Lower lobe of right lung (tissue), 2 donors: ENCODE data around the gene BCAP29. TPM values are rescaled to one million over a fixed set of nuclear protein-coding genes. Genes with fewer than 3 reads are reported as not detected.
A peak's percentile ranks its signal among the peaks of the same experiment; 100 is the strongest.
"Not testable (repeated sequence)": the region's sequence is repeated elsewhere in the genome, so short reads cannot be mapped to it uniquely, and the experiment has no call there.

ENCODE experiments used
- ATAC-seq, 2 donors: fragments of 200-7000 bp; cut with Tn5 transposase; one replicate each; pipeline ENCODE4 v1.9.1; 2020 to 2022; ENCODE audit warnings: mild to moderate bottlenecking in 2 of 2, moderate library complexity in 2 of 2
- DNase-seq: peaks from one replicate; pipeline ENCODE4 v3.0.0-alpha.2; 2020
- H3K27ac ChIP-seq: fragments of 200-600 bp; one replicate; pipeline ENCODE4 v1.8.0; 2022
- H3K27me3 ChIP-seq: fragments of 200-600 bp; one replicate; pipeline ENCODE4 v1.8.0; 2022; ENCODE audit warnings: low read depth
- H3K36me3 ChIP-seq: fragments of 200-600 bp; one replicate; pipeline ENCODE4 v1.8.0; 2022; ENCODE audit warnings: mild to moderate bottlenecking
- H3K4me1 ChIP-seq: fragments of 200-600 bp; one replicate; pipeline ENCODE4 v1.8.0; 2022
- H3K4me3 ChIP-seq: fragments of 200-600 bp; one replicate; pipeline ENCODE4 v1.8.0; 2022; ENCODE audit warnings: mild to moderate bottlenecking
- H3K9me3 ChIP-seq: fragments of 200-600 bp; one replicate; pipeline ENCODE4 v1.8.0; 2022
- intact Hi-C: fragments of 100-400 bp; cut with DNase I; formaldehyde crosslinking; loops from one replicate; pipeline ENCODE4 v1.11.0; 2022
- long read RNA-seq: library from polyadenylated mRNA; unstranded; transcript quantifications from one replicate; pipeline ENCODE4 v2.0.0, GENCODE V29; 2021
- total RNA-seq: library from RNA; stranded (reverse); fragmentation: NEBNext Ultra II Directional; extraction: Animal tissue kit (Norgen Biotek cat#: 25700); gene quantifications from one replicate; pipeline ENCODE4 v1.2.1, GENCODE V29; 2021
- TF ChIP-seq, protein P1 (sequence below): fragments of 200-600 bp; IDR thresholded peaks from one replicate; pipeline ENCODE4 v1.8.0; 2022; ENCODE audit warnings: antibody characterized with exemption, mild to moderate bottlenecking
- donor health status: DM: no; HTN: yes; CAD: no; lungs with severe emphysema.

Gene BCAP29, protein sequence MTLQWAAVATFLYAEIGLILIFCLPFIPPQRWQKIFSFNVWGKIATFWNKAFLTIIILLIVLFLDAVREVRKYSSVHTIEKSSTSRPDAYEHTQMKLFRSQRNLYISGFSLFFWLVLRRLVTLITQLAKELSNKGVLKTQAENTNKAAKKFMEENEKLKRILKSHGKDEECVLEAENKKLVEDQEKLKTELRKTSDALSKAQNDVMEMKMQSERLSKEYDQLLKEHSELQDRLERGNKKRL
- total RNA-seq = 81.3 TPM
- long read RNA-seq, full-length matches to known transcripts = 64 of 86 reads
- long read RNA-seq, partial matches to known transcripts = 4 of 86 reads
- long read RNA-seq, other reads (novel, unspliced or antisense) = 18 of 86 reads

DNA sequence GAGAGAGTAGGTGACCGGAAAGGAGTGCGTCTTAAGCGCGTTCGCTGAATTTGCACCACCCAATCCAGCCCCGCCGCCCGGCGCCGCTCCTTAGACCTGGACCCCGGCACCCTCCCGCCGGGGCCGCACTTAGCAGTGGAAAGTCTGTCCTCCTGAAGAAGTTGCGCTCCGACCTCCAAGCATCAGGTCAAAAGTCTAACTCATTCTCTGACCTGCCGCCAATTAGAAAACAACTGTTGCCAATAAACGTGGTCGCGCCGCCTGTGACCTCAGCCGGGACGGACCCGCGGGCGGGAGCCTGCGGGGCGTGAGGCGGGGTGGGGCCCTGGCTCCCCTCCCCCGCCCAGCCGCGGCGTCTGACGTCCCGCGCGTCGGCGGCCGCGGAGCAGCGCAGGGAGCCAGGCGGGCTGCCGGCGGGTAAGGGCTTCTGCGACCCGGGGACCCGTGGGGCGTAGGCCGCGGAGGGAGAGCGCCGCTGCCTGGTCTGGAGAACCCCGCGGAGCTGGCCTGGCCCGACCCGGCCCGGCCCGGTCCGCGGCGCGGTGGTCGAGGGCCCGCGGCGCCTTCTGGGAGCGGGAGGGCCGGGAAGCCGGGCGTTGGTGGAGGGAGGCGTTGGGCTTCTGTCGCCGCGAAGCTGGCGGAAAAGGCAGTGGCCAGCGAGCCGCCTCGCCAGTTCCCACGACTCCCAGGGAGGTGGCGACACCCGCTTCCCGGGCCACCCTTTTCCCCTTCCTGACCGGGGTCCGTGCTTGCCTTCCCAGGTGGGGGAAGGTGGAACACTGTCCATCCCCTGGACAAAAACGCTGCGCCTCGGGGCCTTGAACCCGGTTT is at the start of gene BCAP29:
TSS of gene BCAP29 (plus strand) at position 362 of the 831 bp plus-strand sequence. CDS start 527 bp downstream, outside the sequence.
- no peaks in the 10 kb centered on the region for H3K9me3 ChIP-seq
- peak; percentile 98 for ATAC-seq
- H3K4me1 ChIP-seq = peaks cover 21% of the 10 kb centered on the region
- H3K36me3 ChIP-seq = peaks cover 11% of the 10 kb centered on the region
- H3K27ac ChIP-seq = peak within 1 kb of the TSS; percentile 93
- H3K27me3 ChIP-seq = no peaks in the 10 kb centered on the region
- peak; percentile 84 for DNase-seq
- intact Hi-C loops = no loop called here
- peak within 1 kb of the TSS; percentile 83 for H3K4me3 ChIP-seq
- TF ChIP-seq, protein P1, sequence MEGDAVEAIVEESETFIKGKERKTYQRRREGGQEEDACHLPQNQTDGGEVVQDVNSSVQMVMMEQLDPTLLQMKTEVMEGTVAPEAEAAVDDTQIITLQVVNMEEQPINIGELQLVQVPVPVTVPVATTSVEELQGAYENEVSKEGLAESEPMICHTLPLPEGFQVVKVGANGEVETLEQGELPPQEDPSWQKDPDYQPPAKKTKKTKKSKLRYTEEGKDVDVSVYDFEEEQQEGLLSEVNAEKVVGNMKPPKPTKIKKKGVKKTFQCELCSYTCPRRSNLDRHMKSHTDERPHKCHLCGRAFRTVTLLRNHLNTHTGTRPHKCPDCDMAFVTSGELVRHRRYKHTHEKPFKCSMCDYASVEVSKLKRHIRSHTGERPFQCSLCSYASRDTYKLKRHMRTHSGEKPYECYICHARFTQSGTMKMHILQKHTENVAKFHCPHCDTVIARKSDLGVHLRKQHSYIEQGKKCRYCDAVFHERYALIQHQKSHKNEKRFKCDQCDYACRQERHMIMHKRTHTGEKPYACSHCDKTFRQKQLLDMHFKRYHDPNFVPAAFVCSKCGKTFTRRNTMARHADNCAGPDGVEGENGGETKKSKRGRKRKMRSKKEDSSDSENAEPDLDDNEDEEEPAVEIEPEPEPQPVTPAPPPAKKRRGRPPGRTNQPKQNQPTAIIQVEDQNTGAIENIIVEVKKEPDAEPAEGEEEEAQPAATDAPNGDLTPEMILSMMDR = peak; percentile 36

DNA sequence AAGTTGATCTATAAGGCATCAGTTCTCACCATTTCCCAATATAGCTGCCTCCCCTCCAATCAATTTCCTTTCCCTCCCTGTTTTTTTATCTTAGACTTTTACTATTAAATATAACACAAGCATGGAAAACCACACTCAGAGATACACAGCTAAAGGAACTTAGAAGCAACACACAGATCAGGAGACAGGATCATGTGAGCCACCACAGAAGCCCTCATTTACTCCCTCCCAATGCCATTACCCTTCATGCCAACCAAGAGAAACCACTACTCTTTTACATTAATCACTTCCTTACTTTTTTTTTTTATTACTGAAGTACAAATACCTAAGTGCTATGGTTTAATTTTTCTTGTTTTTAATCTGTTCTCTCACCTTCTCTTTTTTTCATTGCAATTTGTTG is 49.3 kb upstream of the BCAP29 start:
- ATAC-seq = no peak
- no peak for DNase-seq
- Histone ChIP-seq H3K4me3 (no peak overlapping the region), H3K4me1 (no peaks in the 10 kb centered on the region), H3K27me3 (no peaks in the 10 kb centered on the region), H3K9me3 (no peaks in the 10 kb centered on the region), H3K36me3 (peaks cover 5% of the 10 kb centered on the region), H3K27ac (no peak overlapping the region)
- intact Hi-C loops = no loop called here
- TF ChIP-seq, protein P1 = no peak

DNA sequence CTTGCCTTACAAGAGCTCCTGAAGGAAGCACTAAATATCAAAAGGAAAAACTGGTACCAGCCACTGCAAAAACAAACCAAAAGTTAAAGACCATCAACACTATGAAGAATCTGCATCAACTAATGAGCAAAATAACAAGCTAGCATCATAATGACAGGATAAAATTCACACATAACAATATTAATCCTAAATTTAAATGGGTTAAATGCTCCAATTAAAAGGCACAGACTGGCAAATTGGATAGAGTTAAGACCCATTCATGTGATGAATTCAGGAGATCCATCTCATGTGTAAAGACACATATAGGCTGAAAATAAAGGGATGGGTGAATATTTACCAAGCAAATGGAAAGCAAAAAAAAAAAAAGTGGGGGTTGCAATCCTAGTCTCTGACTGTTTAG is 45.9 kb upstream of the BCAP29 start:
- TF ChIP-seq, protein P1 = no peak
- no peaks in the 10 kb centered on the region for H3K9me3 ChIP-seq

DNA sequence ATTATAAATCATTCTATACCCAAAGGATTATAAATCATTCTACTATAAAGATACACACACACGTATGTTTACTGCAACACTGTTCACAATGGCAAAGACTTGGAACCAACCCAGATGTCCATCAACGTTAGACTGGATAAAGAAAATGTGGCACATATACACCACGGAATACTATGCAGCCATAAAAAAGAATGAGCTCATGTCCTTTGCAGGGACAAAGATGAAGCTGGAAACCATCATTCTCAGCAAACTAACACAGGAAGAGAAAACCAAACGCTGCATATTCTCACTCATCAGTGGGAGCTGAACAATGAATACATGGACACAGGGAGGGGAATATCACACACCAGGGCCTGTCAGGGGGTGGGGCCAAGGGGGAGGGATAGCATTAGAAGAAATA is 42.8 kb upstream of the BCAP29 start:
- H3K27ac ChIP-seq, ATAC-seq, H3K4me1 ChIP-seq, H3K9me3 ChIP-seq, intact Hi-C loops, H3K27me3 ChIP-seq, DNase-seq, H3K4me3 ChIP-seq: not testable (repeated sequence)
- peaks cover 24% of the 10 kb centered on the region for H3K36me3 ChIP-seq

More for the DNA sequence above, 45.9 kb upstream of the BCAP29 start:
- DNase-seq (no peak), ATAC-seq (no peak)
- Histone ChIP-seq H3K27ac (no peak overlapping the region), H3K4me1 (no peaks in the 10 kb centered on the region), H3K4me3 (no peak overlapping the region), H3K36me3 (peaks cover 12% of the 10 kb centered on the region), H3K27me3 (no peaks in the 10 kb centered on the region)
- intact Hi-C loops = no loop called here

DNA sequence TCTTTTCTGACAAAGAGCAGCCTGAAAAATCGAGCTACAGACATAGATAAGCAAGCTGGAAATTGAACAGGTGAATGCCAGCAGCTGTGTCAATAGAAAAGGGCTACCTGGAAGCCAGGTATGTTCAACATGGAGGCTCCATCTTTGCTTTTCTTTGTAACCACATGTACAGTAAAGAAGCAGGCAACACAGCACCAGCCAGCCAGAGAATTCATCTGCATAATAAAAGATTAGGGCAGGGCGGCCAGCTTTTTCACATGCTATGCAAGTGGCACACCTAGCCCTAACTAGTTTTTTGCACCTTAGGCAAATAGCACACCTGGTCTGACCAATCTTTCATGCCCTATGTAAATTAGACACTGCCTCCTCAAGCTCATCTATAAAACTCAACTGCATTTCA is 42.0 kb upstream of the BCAP29 start:
- Histone ChIP-seq H3K4me3 (no peak overlapping the region), H3K4me1 (no peaks in the 10 kb centered on the region), H3K36me3 (peaks cover 24% of the 10 kb centered on the region), H3K9me3 (no peaks in the 10 kb centered on the region), H3K27ac (no peak overlapping the region), H3K27me3 (no peaks in the 10 kb centered on the region)
- DNase-seq (no peak), ATAC-seq (no peak)
- TF ChIP-seq, protein P1 = no peak
- intact Hi-C loops = no loop called here
